GM18511 (cell line): ENCODE measurements around the gene CCDC9B.

Experiments
- ATAC-seq: cut with Tn5 transposase; IDR thresholded peaks from one replicate; pipeline ENCODE4 v1.9.1; 2021; ENCODE audit warnings: mild to moderate bottlenecking, moderate library complexity; ENCODE audit not compliant: unreplicated experiment

Gene CCDC9B

GRCh38 chr15:40365624-40366456 lies 25.1 kb upstream of the CCDC9B start:
- ATAC-seq, result no peak

GRCh38 chr15:40365016-40365415 lies 24.3 kb upstream of the CCDC9B start:
- ATAC-seq, result no peak

DNA sequence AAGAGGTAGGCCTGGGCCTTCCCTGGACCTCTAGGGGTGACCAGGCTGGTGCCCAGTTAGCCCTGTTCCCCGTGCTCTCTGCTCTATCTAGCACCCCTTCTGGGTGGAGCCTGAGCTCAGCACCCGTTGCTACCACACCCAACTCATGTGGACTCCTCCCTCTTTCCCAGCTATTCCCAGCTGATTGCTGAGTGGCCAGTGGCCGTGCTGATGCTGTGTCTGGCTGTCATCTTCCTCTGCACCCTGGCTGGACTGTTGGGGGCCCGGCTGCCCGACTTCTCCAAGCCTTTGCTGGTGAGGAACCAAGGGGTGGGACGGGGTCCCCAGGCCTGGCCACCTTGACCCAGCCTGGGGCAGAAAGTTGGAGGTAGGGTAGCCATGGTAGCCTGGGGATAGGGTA lies 23.5 kb upstream of the CCDC9B start:
- ATAC-seq, result no peak

GRCh38 chr15:40363611-40364010 lies 22.9 kb upstream of the CCDC9B start:
- no peak for ATAC-seq

- ATAC-seq, result no peak
Observed at GRCh38 chr15:40361640-40362039, 20.9 kb upstream of the CCDC9B start.

DNA sequence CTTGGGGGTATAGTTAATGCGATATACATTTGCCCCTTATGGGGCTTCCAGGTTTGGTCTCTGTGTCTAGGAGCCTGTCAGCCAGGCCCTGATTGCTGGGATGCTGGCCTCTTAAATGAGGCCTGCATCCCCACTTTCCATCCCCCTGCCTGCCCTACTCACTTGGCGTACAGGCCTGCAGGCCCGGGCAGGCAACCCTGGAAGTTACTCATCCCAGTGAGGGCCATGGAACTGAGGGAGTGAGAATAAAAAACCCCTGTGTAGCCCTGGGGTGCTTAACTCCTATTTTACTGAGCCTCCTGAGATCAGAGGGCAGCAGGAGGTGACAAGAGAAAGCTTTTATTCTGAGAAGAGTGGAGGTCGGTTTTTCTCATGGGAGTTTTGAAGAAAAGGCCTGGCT lies 19.3 kb upstream of the CCDC9B start:
- ATAC-seq, result no peak

DNA sequence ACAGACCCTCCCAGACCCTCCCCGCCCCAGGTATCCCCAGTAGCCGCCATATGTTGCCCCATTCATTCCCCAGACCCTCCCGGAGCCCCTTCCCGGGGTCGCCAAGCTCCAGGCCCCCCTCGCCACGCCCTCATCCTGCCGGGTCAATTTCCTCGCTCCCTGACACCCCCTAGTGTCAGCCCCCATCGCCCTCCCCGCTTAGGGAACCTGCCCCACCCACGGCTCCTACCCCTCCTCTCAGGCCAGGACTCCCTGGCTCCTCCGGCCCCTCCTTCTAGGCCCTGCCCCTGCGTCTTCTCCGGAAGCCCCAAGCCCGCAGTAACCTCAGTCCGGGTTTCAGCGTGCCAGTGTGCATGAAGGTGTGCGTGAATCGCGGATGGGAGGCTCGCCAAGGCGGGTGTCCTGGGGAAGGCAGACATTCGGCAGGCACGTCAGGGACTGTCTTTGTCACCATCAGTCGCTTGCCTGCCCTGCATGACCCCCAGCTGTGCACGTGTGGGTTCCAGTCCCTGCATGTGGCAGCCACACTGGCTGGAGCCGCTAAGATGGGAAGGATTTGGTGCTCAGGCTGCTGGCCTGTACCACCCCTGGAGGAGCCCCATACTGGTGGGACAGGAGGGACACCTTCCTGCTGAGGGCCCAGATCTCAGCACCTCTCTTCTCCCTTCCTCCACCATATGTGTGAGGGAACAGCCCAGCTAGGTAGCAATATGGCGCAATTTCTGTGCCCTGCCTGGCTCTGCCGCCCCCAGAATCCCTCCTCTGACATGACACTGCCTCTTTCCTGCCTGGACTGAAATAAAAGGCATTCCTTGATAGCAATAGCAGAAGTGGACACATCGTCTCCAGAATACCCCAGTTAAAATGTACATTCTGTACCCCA lies 18.0 kb upstream of the CCDC9B start:
- peak; percentile 28 for ATAC-seq

- ATAC-seq, result peak; percentile 89
Observed at GRCh38 chr15:40357723-40358470, 17.2 kb upstream of the CCDC9B start, which contains the start of gene DISP2. TSS of gene DISP2 (plus strand) at chr15:40358219. CDS start at chr15:40358322, 103 bp downstream.

GRCh38 chr15:40357246-40357645 lies 16.5 kb upstream of the CCDC9B start:
- no peak for ATAC-seq

GRCh38 chr15:40355976-40356585 lies 15.3 kb upstream of the CCDC9B start:
- ATAC-seq, result no peak

GRCh38 chr15:40354408-40355171 lies 13.9 kb upstream of the CCDC9B start:
- no peak for ATAC-seq

DNA sequence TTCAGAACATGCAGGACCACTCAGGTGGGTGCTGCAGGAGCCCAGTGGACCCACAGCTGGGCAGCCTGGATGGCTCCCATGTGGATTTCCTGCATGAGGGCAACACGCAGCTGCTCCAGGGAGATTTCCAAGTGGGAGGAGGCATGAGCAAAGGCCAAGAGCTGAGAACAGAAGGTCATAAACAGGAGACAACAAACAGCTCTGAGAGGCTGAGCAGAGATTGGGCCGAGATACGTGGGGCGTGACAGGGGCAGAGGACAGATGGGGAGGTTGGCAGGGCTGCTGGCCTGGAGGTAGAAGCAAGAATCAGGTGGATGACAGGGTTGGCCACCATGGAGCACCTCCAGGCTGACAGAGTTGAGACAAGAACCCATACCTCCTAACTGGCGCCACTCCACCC lies 13.0 kb upstream of the CCDC9B start:
- no peak for ATAC-seq

DNA sequence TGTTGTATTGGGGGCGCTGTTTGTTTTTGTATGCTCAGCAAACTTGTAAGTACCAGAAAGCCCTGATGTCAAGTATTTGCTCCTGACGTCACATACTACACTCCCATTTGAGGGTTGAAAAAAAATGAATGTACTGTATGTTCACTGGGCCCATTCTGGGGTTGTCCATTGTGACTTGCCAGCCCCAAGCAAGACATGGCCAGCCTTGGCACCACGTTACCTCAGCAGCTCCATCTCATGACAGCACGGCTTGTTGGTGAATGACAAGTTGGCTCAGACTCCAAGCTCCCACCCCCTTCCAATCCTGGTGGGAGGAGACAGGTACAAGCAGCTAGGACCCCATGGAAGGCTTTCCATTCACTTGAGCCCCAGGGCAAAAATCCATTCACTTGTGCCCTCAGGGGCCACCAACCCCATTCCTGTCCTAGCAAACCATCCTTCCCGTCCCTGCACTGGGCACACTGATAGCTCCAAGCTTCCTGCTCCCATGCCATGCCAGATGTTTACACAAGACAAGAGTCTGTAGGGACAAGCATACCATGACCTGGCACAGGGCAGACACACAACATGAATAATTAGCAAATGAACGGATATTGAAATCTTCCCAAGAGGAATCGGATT lies 11.7 kb upstream of the CCDC9B start:
- ATAC-seq, result no peak

GRCh38 chr15:40349163-40349562 lies 8.4 kb upstream of the CCDC9B start:
- no peak for ATAC-seq

DNA sequence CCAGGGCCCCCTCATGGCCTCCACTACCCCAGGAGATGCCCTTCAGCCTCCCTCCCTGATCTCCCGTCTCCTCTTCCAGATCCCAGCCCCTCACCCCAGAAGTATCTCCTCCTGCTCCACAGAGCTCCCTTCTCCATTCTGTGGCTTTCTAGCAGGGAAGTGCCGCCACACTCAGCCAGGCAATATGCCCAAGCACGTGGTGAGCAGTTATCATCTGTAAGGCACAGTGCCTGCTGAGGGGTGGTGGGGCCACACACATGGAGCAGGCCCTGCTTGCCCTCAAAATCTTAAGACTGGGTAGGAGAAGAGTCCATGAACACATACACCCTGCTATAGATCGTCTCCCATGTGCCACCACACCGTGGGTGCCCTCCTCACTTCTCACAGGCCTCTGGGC lies 7.7 kb upstream of the CCDC9B start:
- no peak for ATAC-seq

- no peak for ATAC-seq
Observed at GRCh38 chr15:40347559-40348473, 7.1 kb upstream of the CCDC9B start.

GRCh38 chr15:40346579-40347558 lies 6.1 kb upstream of the CCDC9B start:
- ATAC-seq, result no peak
